ENCODE data around the gene SARDH. TPM values are rescaled to one million over a fixed set of nuclear protein-coding genes. Genes with fewer than 3 reads are reported as not detected.

Gene SARDH
- total RNA-seq, 3 donors from 2014 or later, result 0.23 to 2.1 (median 0.46) TPM

DNA sequence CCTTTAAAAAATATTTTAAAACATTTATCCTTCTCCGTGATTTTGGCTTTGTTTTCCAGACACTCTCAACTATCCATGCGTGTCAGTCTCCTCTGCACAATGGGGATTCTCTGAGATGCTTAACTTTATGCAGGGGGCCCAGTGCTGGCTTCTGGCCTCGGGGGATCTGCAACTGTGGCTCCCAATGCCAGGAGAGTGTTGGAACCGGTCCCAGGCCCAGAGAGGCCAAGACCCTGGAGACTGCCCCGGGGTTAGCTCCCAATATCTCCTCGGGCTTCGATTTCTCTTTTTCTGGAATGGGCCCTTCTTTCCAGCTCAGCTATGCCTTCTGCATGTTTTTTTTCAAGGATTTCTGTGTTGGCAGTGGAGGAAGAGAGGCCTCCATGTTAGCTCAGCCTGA, 20.1 kb upstream of the SARDH start:
- Histone ChIP-seq H3K4me3 (no peak overlapping the region), H3K36me3 (ENCODE audit: low read depth) (no peaks in the 10 kb centered on the region), H3K9me3 (no peaks in the 10 kb centered on the region), H3K4me1 (ENCODE audit: low read depth) (no peaks in the 10 kb centered on the region)
- ATAC-seq (no peak), DNase-seq (no peak)
- intact Hi-C loops (cut with DNase I, micrococcal nuclease), result no loop called here
- no peak for TF ChIP-seq CTCF (IDR thresholded peaks at IDR 0.05)

GRCh38 chr9:133754688-133755227, 16.6 kb upstream of the SARDH start:
- intact Hi-C loops (cut with DNase I, micrococcal nuclease), result no loop called here
- no peaks in the 10 kb centered on the region for H3K9me3 ChIP-seq
- no peak overlapping the region for H3K4me3 ChIP-seq
- DNase-seq (no peak), ATAC-seq (no peak)
- no peaks in the 10 kb centered on the region for H3K36me3 ChIP-seq (ENCODE audit: low read depth)
- TF ChIP-seq CTCF (IDR thresholded peaks at IDR 0.05), result no peak
- no peaks in the 10 kb centered on the region for H3K4me1 ChIP-seq (ENCODE audit: low read depth)

- Histone ChIP-seq H3K4me3 (no peak overlapping the region), H3K9me3 (no peaks in the 10 kb centered on the region), H3K4me1 (ENCODE audit: low read depth) (no peaks in the 10 kb centered on the region), H3K36me3 (ENCODE audit: low read depth) (no peaks in the 10 kb centered on the region)
- DNase-seq (peak in 1 of 3 donors; percentile 28), ATAC-seq (no peak)
- no peak for TF ChIP-seq CTCF (IDR thresholded peaks at IDR 0.05)
- intact Hi-C loops (cut with DNase I, micrococcal nuclease), result no loop called here
These were observed 16.0 kb upstream of the SARDH start for GRCh38 chr9:133754187-133754586.

DNA sequence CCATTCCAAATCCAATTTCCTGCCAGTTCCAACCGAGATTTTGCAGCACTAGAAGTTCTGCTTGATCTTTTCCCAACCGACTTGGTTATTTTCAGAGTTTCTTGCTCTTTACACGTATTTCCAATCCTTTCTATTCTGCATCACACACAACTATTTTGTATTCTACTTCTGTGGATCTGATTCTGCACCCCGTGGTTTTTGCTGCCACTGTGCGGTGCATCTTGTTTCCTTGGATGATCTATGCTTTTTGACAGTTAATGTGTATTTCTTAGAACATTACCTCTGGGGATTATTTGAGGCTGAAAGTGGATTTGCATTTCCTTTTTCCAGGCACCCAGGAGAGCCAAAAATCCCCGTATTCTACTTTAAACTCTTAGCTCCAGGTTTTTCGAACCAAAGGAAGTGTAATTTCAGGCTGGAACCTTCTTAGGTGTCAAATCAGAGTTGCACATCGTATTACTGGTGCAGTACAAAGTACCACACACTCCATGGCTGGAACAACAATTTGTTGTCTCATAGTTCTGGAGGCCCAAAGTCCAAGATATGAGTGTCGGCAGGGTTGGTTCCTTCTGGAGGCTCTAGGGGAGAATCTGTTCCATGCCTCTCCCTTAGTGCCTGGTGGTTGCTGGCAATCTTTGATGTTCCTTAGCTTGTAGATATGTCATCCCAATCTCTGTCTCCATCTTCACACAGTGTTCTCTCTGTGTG, 14.7 kb upstream of the SARDH start:
- no peaks in the 10 kb centered on the region for H3K9me3 ChIP-seq
- intact Hi-C loops (cut with DNase I, micrococcal nuclease), result no loop called here
- DNase-seq (no peak), ATAC-seq (no peak)
- TF ChIP-seq CTCF (IDR thresholded peaks at IDR 0.05), result no peak
- H3K36me3 ChIP-seq (ENCODE audit: low read depth), result no peaks in the 10 kb centered on the region
- no peaks in the 10 kb centered on the region for H3K4me1 ChIP-seq (ENCODE audit: low read depth)
- H3K4me3 ChIP-seq, result no peak overlapping the region

DNA sequence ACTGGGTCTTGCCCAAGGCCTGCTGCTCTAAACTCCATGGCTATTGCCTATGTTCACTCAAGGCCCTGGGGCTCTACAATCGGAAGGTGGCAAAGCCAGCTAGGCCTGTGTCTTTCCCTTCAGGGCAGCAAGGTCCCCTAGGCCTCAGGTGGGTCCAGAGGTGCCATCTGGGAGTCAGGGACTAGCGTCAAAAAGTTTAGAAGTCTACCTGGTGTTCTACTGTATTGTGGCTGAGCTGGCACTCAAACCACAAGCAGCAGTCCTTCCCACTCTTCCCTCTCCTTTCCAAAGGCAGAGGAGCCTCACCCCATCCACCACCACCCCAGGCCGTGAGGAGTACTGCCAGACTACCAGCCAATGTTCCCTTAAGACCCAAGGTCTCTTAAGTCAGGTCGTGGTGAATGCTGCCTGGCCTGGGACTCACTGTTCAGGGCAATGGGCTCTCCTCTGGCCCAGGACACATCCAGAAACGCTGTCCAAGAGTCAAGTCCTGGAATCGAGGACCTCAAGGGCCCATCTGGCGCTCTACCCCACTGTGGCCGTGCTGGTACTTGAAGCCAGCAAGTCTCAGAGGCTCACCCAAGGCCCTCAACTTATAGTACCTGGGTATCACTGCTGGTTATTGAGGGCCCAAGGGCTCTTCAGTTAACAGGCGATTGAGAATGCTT, 13.0 kb upstream of the SARDH start:
- intact Hi-C loops (cut with DNase I, micrococcal nuclease), result no loop called here
- DNase-seq (no peak), ATAC-seq (no peak)
- no peak overlapping the region for H3K4me3 ChIP-seq
- TF ChIP-seq CTCF (IDR thresholded peaks at IDR 0.05), result no peak
- H3K4me1 ChIP-seq (ENCODE audit: low read depth), result no peaks in the 10 kb centered on the region
- H3K36me3 ChIP-seq (ENCODE audit: low read depth), result no peaks in the 10 kb centered on the region
- no peaks in the 10 kb centered on the region for H3K9me3 ChIP-seq
